GM12878 (cell line): ENCODE data around the gene TRPM8. TPM values are rescaled to one million over a fixed set of nuclear protein-coding genes. Genes with fewer than 3 reads are reported as not detected.
A peak's percentile ranks its signal among the peaks of the same experiment; 100 is the strongest.

ENCODE experiments used
- ATAC-seq: fragments of 200-7000 bp; cut with Tn5 transposase; 3 replicates; pipeline ENCODE4 v1.9.1; 2020; ENCODE audit warnings: mild to moderate bottlenecking, moderate library complexity
- BruUV-seq: library from RNA; stranded (reverse); fragments of 400-500 nt; replicated peaks from 2 replicates; lab custom pipeline; 2021; lab: Mats Ljungman, UMichigan
- CTCF ChIA-PET: fragments of 300-600 bp; sonication (Branson Sonifier 250); formaldehyde crosslinking; extraction: SDS; loops from one replicate; lab custom pipeline; 2021; ENCODE audit warnings: inconsistent platforms; lab: Yijun Ruan, JAX
- POLR2A ChIA-PET: fragments of 350-600 bp; formaldehyde crosslinking; extraction: SDS; loops from one replicate; lab custom pipeline; 2021; ENCODE audit warnings: inconsistent platforms; lab: Charles Lee
- RAD21 ChIA-PET: fragments of 300-600 bp; sonication (Branson Sonifier 250); formaldehyde crosslinking; loops from one replicate; lab custom pipeline; 2023; ENCODE audit warnings: antibody characterized with exemption; ENCODE audit not compliant: unreplicated experiment; lab: Charles Lee
- SMC1A ChIA-PET: fragments of 300-600 bp; sonication (Branson Sonifier 250); formaldehyde crosslinking; loops from one replicate; lab custom pipeline; 2023; ENCODE audit not compliant: unreplicated experiment, uncharacterized antibody; lab: Charles Lee
- DNase-seq: peaks from one replicate; pipeline ENCODE4 v3.0.0-alpha.2; 2011; ENCODE audit warnings: low read depth, low spot score
- FAIRE-seq: peaks from 3 replicates; lab custom pipeline; 2011; peaks lifted over from hg19 to GRCh38; lab: Jason Lieb, UNC
- H2AFZ ChIP-seq: 2 replicates; pipeline ENCODE4 v1.6.0; 2011; ENCODE audit warnings: low read depth, low read length, control low read depth; ENCODE audit not compliant: control insufficient read depth
- H3K27ac ChIP-seq: 2 replicates; pipeline ENCODE4 v1.5.1; 2011; ENCODE audit warnings: control low read depth; ENCODE audit not compliant: control insufficient read depth, insufficient read depth
- H3K27me3 ChIP-seq, 2 experiments: replicated peaks in 1 of 2; 2 replicates each; pipeline versions ENCODE4 v1.6.0 to v1.6.1; 2011; ENCODE audit warnings: low read length in 1 of 2; ENCODE audit not compliant: control insufficient read depth in 2 of 2, insufficient read depth in 2 of 2
- H3K36me3 ChIP-seq, 2 experiments: 2 replicates each; pipeline ENCODE4 v1.5.1; 2011; ENCODE audit warnings: low read length in 1 of 2; ENCODE audit not compliant: control insufficient read depth in 2 of 2, insufficient read depth in 2 of 2
- H3K4me1 ChIP-seq: 2 replicates; pipeline ENCODE4 v1.6.1; 2011; ENCODE audit warnings: mild to moderate bottlenecking, low read length, moderate library complexity, mixed read lengths; ENCODE audit not compliant: control insufficient read depth, insufficient read depth
- H3K4me2 ChIP-seq: 2 replicates; pipeline ENCODE4 v1.6.0; 2011; ENCODE audit warnings: control low read depth; ENCODE audit not compliant: control insufficient read depth, insufficient read depth
- H3K4me3 ChIP-seq: fragments of 200-600 bp; sonication (generic); 2 replicates; pipeline ENCODE4 v1.5.1; 2016
- H3K79me2 ChIP-seq: 2 replicates; pipeline ENCODE4 v1.6.0; 2011; ENCODE audit warnings: low read length; ENCODE audit not compliant: control insufficient read depth, insufficient read depth
- H3K9ac ChIP-seq: 2 replicates; pipeline ENCODE4 v1.8.0; 2011; ENCODE audit warnings: low read length, control low read depth, mixed read lengths; ENCODE audit not compliant: control insufficient read depth, insufficient read depth
- H3K9me3 ChIP-seq: replicated peaks from 3 replicates; pipeline ENCODE4 v1.5.1; 2011; ENCODE audit warnings: mild to moderate bottlenecking, low read length; ENCODE audit not compliant: control insufficient read depth, insufficient read depth
- H4K20me1 ChIP-seq: 2 replicates; pipeline ENCODE4 v1.6.0; 2011; ENCODE audit not compliant: control insufficient read depth, insufficient read depth
- CBFB ChIP-seq: IDR thresholded peaks from 2 replicates; pipeline ENCODE4 v1.6.1; 2016; ENCODE audit warnings: antibody characterized with exemption, low read depth
- CHD4 ChIP-seq: fragments of 200-600 bp; sonication (generic); IDR thresholded peaks from 2 replicates; pipeline ENCODE4 v1.6.1; 2016; ENCODE audit warnings: mild to moderate bottlenecking
- EED ChIP-seq: sonication (generic); IDR thresholded peaks from 2 replicates; pipeline ENCODE4 v1.6.1; 2016; ENCODE audit warnings: antibody characterized with exemption, low read depth
- FOS ChIP-seq: IDR thresholded peaks from 3 replicates; pipeline ENCODE4 v1.6.1; 2011; ENCODE audit warnings: borderline replicate concordance; ENCODE audit not compliant: insufficient read length; ENCODE audit errors: extremely low read depth
- GATAD2B ChIP-seq: fragments of 450-650 bp; conservative IDR thresholded peaks from 2 replicates; pipeline ENCODE4 v1.6.1; 2017; ENCODE audit warnings: low read depth, mild to moderate bottlenecking, moderate library complexity
- KAT2A ChIP-seq: conservative IDR thresholded peaks from 2 replicates; pipeline ENCODE4 v1.6.1; 2011; ENCODE audit warnings: low read depth, low read length; ENCODE audit not compliant: control insufficient read depth
- MEF2A ChIP-seq: IDR thresholded peaks from 2 replicates; pipeline ENCODE4 v1.6.1; 2011; ENCODE audit warnings: low read depth, mild to moderate bottlenecking, low read length, moderate library complexity; ENCODE audit not compliant: insufficient read depth
- NFYB ChIP-seq: IDR thresholded peaks from 2 replicates; pipeline ENCODE4 v1.6.1; 2011; ENCODE audit warnings: low read depth, mild to moderate bottlenecking, low read length, improper control_type of control experiment, moderate library complexity; ENCODE audit not compliant: insufficient read depth
- PAX8 ChIP-seq: fragments of 450-650 bp; IDR thresholded peaks from 2 replicates; pipeline ENCODE4 v1.6.1; 2017; ENCODE audit warnings: mild to moderate bottlenecking, moderate library complexity
- RELA ChIP-seq: fragments of 450-650 bp; IDR thresholded peaks from 2 replicates; pipeline ENCODE4 v1.8.0; 2014; ENCODE audit warnings: borderline replicate concordance; ENCODE audit not compliant: partially characterized antibody
- SPI1 ChIP-seq: IDR thresholded peaks from 2 replicates; pipeline ENCODE4 v1.6.1; 2011; ENCODE audit warnings: low read depth, mild to moderate bottlenecking, low read length, moderate library complexity, borderline replicate concordance; ENCODE audit not compliant: insufficient read depth
- WGBS: methylation state at CpG from one replicate; pipeline ENCODE4 v1.1.6; 2016; ENCODE audit warnings: low lambda C conversion rate; ENCODE audit not compliant: insufficient replicate concordance, insufficient coverage; ENCODE audit errors: missing lambda C conversion rate; 5-methylcytosine and 5-hydroxymethylcytosine counted together
- in situ Hi-C: fragments of 300-500 bp; cut with MboI; formaldehyde crosslinking; loops from 9 replicates; pipeline ENCODE4 v1.14.3; 2018; ENCODE audit warnings: mixed read lengths
- intact Hi-C: fragments of 100-400 bp; cut with micrococcal nuclease; formaldehyde crosslinking; loops from one replicate; pipeline ENCODE4 v1.14.2; 2022; ENCODE audit not compliant: unreplicated experiment
- polyA plus RNA-seq, 11 experiments: library from polyadenylated mRNA; depleted of rRNA in 4 of 11; unstranded in 6 of 11; stranded (reverse) in 5 of 11; fragments of >200 nt; fragmentation: Nextera tagmentation in 4 of 11; fragmentation: Illumina TruSeq in 1 of 11; extraction: Ambion mirVana in 4 of 11; extraction: Trizol in 1 of 11; gene quantifications; 1 replicate in 1 of 11; 2 replicates in 10 of 11; pipeline versions ENCODE4 v1.2.1 to v1.2.3, GENCODE V29; 2011 to 2016; ENCODE audit warnings: inconsistent platforms in 2 of 11, missing spikeins in 2 of 11, low read depth in 1 of 11
- total RNA-seq, 4 experiments: library from RNA; depleted of rRNA in 3 of 4; stranded (reverse); fragments of >200 nt in 3 of 4; fragmentation: Illumina TruSeq in 1 of 4; extraction: Trizol in 1 of 4; gene quantifications; 2 replicates each; pipeline versions ENCODE4 v1.2.1 to v1.2.3, GENCODE V29; 2013 to 2021
- TF ChIP-seq, protein P1 (sequence below): fragments of 450-650 bp; IDR thresholded peaks from 2 replicates; pipeline ENCODE4 v1.6.1; 2017; ENCODE audit warnings: antibody characterized with exemption, mild to moderate bottlenecking, moderate library complexity
- TF ChIP-seq, protein P2 (sequence below): fragments of 450-650 bp; IDR thresholded peaks from 2 replicates; pipeline ENCODE4 v1.6.1; 2016; ENCODE audit warnings: mild to moderate bottlenecking
- TF ChIP-seq, protein P3 (sequence below): fragments of 150-350 bp; IDR thresholded peaks from 2 replicates; pipeline ENCODE4 v1.6.1; 2014; ENCODE audit warnings: mild to moderate bottlenecking, low read depth, low read length
- TF ChIP-seq, protein P4 (sequence below): fragments of 450-650 bp; IDR thresholded peaks from 2 replicates; pipeline ENCODE4 v1.6.1; 2018; ENCODE audit warnings: mild to moderate bottlenecking, low read depth, moderate library complexity; ENCODE audit not compliant: partially characterized antibody

Gene TRPM8
- total and polyA plus RNA-seq, 10 of the 15 experiments (the other 5 are each of a cell fraction or from before 2014, with no cell fraction given): 3.9 TPM; not detected in 9

DNA sequence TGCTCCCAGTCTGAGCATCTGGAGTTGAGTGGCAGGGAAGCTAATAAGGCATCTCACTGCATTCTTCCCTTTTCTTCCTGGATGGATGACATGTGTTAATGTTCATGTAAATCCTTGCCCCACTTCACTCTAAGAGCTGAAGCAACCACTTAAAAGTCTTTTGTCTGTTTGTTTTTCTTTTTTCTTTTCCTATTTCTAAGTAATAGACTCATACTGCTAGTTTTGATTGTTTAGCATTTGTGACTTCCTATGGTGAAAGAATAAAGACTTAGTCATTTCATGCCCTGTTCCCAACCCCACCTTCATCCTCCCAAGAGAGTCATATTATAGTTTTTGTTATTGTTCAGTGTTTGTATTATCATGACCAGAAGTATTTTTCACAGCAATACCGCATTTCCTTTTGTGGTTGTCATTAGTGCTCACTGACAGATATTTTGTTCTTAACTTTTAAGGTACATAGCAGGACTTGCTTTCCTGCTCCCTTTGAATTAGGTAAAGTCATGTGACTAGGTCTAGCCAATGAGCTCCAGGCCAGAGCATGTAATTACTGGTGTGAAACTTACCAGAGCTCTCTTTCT is 115.2 kb downstream of the TRPM8 start:
- no peak for FAIRE-seq
- CTCF ChIA-PET: no interaction called here
- no peak for TF ChIP-seq CBFB
- TF ChIP-seq, protein P1, sequence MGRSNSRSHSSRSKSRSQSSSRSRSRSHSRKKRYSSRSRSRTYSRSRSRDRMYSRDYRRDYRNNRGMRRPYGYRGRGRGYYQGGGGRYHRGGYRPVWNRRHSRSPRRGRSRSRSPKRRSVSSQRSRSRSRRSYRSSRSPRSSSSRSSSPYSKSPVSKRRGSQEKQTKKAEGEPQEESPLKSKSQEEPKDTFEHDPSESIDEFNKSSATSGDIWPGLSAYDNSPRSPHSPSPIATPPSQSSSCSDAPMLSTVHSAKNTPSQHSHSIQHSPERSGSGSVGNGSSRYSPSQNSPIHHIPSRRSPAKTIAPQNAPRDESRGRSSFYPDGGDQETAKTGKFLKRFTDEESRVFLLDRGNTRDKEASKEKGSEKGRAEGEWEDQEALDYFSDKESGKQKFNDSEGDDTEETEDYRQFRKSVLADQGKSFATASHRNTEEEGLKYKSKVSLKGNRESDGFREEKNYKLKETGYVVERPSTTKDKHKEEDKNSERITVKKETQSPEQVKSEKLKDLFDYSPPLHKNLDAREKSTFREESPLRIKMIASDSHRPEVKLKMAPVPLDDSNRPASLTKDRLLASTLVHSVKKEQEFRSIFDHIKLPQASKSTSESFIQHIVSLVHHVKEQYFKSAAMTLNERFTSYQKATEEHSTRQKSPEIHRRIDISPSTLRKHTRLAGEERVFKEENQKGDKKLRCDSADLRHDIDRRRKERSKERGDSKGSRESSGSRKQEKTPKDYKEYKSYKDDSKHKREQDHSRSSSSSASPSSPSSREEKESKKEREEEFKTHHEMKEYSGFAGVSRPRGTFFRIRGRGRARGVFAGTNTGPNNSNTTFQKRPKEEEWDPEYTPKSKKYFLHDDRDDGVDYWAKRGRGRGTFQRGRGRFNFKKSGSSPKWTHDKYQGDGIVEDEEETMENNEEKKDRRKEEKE: no peak
- TF ChIP-seq, protein P2, sequence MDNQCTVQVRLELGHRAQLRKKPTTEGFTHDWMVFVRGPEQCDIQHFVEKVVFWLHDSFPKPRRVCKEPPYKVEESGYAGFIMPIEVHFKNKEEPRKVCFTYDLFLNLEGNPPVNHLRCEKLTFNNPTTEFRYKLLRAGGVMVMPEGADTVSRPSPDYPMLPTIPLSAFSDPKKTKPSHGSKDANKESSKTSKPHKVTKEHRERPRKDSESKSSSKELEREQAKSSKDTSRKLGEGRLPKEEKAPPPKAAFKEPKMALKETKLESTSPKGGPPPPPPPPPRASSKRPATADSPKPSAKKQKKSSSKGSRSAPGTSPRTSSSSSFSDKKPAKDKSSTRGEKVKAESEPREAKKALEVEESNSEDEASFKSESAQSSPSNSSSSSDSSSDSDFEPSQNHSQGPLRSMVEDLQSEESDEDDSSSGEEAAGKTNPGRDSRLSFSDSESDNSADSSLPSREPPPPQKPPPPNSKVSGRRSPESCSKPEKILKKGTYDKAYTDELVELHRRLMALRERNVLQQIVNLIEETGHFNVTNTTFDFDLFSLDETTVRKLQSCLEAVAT: no peak
- TF ChIP-seq EED: no peak
- no peak for TF ChIP-seq PAX8
- TF ChIP-seq KAT2A: no peak
- TF ChIP-seq, protein P3, sequence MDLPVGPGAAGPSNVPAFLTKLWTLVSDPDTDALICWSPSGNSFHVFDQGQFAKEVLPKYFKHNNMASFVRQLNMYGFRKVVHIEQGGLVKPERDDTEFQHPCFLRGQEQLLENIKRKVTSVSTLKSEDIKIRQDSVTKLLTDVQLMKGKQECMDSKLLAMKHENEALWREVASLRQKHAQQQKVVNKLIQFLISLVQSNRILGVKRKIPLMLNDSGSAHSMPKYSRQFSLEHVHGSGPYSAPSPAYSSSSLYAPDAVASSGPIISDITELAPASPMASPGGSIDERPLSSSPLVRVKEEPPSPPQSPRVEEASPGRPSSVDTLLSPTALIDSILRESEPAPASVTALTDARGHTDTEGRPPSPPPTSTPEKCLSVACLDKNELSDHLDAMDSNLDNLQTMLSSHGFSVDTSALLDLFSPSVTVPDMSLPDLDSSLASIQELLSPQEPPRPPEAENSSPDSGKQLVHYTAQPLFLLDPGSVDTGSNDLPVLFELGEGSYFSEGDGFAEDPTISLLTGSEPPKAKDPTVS: no peak
- no peak for TF ChIP-seq CHD4
- TF ChIP-seq FOS: no peak
- no peak for TF ChIP-seq NFYB
- TF ChIP-seq RELA: no peak
- TF ChIP-seq MEF2A: no peak
- TF ChIP-seq GATAD2B: no peak
- no peak for TF ChIP-seq SPI1
- TF ChIP-seq, protein P4, sequence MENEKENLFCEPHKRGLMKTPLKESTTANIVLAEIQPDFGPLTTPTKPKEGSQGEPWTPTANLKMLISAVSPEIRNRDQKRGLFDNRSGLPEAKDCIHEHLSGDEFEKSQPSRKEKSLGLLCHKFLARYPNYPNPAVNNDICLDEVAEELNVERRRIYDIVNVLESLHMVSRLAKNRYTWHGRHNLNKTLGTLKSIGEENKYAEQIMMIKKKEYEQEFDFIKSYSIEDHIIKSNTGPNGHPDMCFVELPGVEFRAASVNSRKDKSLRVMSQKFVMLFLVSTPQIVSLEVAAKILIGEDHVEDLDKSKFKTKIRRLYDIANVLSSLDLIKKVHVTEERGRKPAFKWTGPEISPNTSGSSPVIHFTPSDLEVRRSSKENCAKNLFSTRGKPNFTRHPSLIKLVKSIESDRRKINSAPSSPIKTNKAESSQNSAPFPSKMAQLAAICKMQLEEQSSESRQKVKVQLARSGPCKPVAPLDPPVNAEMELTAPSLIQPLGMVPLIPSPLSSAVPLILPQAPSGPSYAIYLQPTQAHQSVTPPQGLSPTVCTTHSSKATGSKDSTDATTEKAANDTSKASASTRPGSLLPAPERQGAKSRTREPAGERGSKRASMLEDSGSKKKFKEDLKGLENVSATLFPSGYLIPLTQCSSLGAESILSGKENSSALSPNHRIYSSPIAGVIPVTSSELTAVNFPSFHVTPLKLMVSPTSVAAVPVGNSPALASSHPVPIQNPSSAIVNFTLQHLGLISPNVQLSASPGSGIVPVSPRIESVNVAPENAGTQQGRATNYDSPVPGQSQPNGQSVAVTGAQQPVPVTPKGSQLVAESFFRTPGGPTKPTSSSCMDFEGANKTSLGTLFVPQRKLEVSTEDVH: no peak

More for the DNA sequence above, 115.2 kb downstream of the TRPM8 start:
- DNase-seq: no peak
- Histone ChIP-seq H3K4me3 (no peak overlapping the region), H3K4me1 (no peaks in the 10 kb centered on the region), H3K27me3 (no peaks in the 10 kb centered on the region; a peak in 1 of 4 replicates), H4K20me1 (no peaks in the 10 kb centered on the region), H3K79me2 (no peaks in the 10 kb centered on the region), H3K9ac (no peak overlapping the region), H2AFZ (no peak overlapping the region), H3K9me3 (no peaks in the 10 kb centered on the region; the same call in 2 of the 3 replicates), H3K36me3 (no peaks in the 10 kb centered on the region), H3K27ac (no peak overlapping the region), H3K4me2 (no peak overlapping the region)
- 25% methylated on average over 1 of the region's 1 CpG for WGBS
- ChIA-PET POLR2A (no interaction called here), SMC1A (no interaction called here), RAD21 (no interaction called here)
- peak; percentile 31; the same call in 1 of the 3 replicates for ATAC-seq
- no TSS peak for BruUV-seq
- intact Hi-C loops (no loop called here), in situ Hi-C loops (no loop called here)
